Endothelial cell of umbilical vein (primary cell): ENCODE data around the gene SYCP3.

Experiments
- EZH2 ChIP-seq: IDR thresholded peaks from 2 replicates; pipeline ENCODE4 v1.6.1; 2012; ENCODE audit warnings: borderline replicate concordance, low read depth, mild to moderate bottlenecking, moderate library complexity, low read length, inconsistent platforms; ENCODE audit not compliant: severe bottlenecking
- POLR2A ChIP-seq: IDR thresholded peaks from 2 replicates; pipeline ENCODE4 v1.6.1; 2012; ENCODE audit warnings: low read depth, mild to moderate bottlenecking, control low read depth, low read length
- POLR2AphosphoS5 ChIP-seq: IDR thresholded peaks from 2 replicates; pipeline ENCODE4 v1.6.1; 2012; ENCODE audit warnings: low read depth, mild to moderate bottlenecking, control low read depth, low read length, moderate library complexity; ENCODE audit not compliant: insufficient read depth

GRCh38 chr12:101784376-101784775 is 45.1 kb upstream of the SYCP3 start:
- TF ChIP-seq POLR2AphosphoS5: no peak
- TF ChIP-seq EZH2: no peak
- no peak for TF ChIP-seq POLR2A
